GM21423 (cell line): ENCODE results near the gene MUC6.

Source experiments
- ATAC-seq: cut with Tn5 transposase; IDR thresholded peaks from one replicate; pipeline ENCODE4 v1.9.1; 2021; ENCODE audit warnings: mild to moderate bottlenecking, moderate library complexity; ENCODE audit not compliant: unreplicated experiment

MUC6 gene

GRCh38 chr11:1073261-1073724 lies 36.8 kb upstream of the MUC6 start:
- no peak for ATAC-seq

- ATAC-seq = no peak
Observed at GRCh38 chr11:1072821-1073231, 36.3 kb upstream of the MUC6 start.

- ATAC-seq = no peak
Observed at GRCh38 chr11:1072116-1072820, 35.8 kb upstream of the MUC6 start.

GRCh38 chr11:1071571-1072115 lies 35.1 kb upstream of the MUC6 start:
- ATAC-seq = no peak

- ATAC-seq = no peak
Observed at GRCh38 chr11:1070594-1071462, 34.3 kb upstream of the MUC6 start.

GRCh38 chr11:1069740-1070139 lies 33.2 kb upstream of the MUC6 start:
- no peak for ATAC-seq

GRCh38 chr11:1067812-1068496 lies 31.4 kb upstream of the MUC6 start:
- no peak for ATAC-seq

GRCh38 chr11:1064167-1064566 lies 27.6 kb upstream of the MUC6 start:
- no peak for ATAC-seq

- no peak for ATAC-seq
Observed at GRCh38 chr11:1062075-1062820, 25.7 kb upstream of the MUC6 start.

GRCh38 chr11:1060852-1061616 lies 24.5 kb upstream of the MUC6 start:
- ATAC-seq = no peak

GRCh38 chr11:1060410-1060809 lies 23.9 kb upstream of the MUC6 start:
- ATAC-seq = no peak

- no peak for ATAC-seq
Observed at GRCh38 chr11:1059759-1060158, 23.2 kb upstream of the MUC6 start.

GRCh38 chr11:1057806-1058205 lies 21.3 kb upstream of the MUC6 start:
- no peak for ATAC-seq

- ATAC-seq = no peak
Observed at GRCh38 chr11:1055990-1056771, 19.7 kb upstream of the MUC6 start.

- ATAC-seq = no peak
Observed at GRCh38 chr11:1055109-1055703, 18.7 kb upstream of the MUC6 start.

GRCh38 chr11:1054143-1055108 lies 17.9 kb upstream of the MUC6 start:
- ATAC-seq = no peak

- no peak for ATAC-seq
Observed at GRCh38 chr11:1053121-1053901, 16.8 kb upstream of the MUC6 start.
